CD4-positive, alpha-beta T cell treated with Interleukin-2 at 100 ng/mL for 4 hours (primary cell): ENCODE data around the gene CORO6.
"Not testable (repeated sequence)": the region's sequence is repeated elsewhere in the genome, so short reads cannot be mapped to it uniquely, and the experiment has no call there.

ENCODE experiments used
- DNase-seq: peaks from one replicate; pipeline ENCODE4 v3.0.0-alpha.2; 2020; ENCODE audit warnings: low spot score

The CORO6 gene

DNA sequence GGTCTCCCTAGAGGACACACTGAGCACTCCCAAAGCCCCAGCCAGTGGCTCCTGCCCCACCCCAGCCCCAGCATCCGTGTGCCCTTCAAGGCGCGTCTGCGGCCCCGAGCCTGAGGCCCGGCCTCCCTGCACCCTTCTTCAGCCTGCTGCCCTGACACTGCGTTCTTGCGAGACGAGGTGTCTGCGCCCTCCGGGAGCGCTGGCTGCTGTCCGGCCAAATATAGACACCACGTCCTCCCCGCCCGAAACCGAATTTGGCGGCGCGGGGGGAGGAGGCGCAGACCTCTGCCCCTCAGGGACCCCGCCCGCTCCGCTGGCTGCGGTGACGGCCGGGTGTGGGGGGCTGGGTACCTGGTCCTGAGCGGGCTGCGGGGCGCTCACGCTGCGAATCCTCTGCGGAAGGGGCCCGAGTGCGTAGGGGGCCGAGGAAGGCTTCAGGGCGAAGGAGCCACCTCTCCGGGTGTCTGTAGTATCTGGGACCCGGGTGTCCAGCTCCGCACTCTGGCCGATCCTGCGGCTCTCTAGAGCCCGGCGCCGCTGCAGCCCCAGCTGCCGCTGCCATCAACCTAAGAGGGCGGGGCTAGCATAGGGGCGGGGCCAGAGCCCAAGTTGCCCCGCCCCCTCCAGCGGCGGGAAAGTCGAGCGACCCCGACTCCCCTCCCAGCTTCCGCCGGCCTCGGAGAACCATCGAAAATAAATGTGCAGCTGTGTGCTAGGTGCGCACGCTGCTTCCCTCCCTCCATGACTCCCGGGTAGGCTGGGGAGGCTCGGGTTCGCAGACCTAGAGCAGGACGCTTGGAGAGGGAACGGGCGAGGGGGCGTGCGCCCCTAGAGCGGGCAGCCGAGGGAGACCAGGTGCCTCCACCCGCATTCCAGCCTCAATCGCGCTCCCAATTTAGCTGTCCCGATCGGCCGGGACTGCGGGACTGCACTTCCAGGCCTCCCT is at the start of gene CORO6:
Gene CORO6 (minus strand): TSS at position 576 of the 946 bp plus-strand sequence. CDS start 1,491 bp downstream, outside the sequence.
- peak; percentile 59 for DNase-seq

DNA sequence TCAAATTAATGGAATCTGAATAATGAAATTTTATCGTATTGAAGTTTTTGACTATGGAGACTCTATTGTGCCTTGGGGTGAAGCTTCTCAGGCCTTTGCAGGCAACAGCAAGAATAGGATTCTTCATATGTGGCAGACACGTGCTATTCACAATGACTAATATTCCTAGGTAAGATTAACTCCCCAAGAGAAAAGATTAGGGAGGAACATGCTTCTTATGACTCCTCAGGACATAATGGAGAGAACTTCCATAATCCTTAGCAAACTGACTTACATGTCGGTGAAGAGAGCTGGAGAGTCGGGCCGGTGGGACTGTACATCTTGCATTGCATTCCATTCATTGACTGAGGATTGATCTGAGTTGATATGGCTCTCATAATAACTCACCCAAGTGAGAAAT is 48.9 kb upstream of the CORO6 start:
- no peak for DNase-seq

DNA sequence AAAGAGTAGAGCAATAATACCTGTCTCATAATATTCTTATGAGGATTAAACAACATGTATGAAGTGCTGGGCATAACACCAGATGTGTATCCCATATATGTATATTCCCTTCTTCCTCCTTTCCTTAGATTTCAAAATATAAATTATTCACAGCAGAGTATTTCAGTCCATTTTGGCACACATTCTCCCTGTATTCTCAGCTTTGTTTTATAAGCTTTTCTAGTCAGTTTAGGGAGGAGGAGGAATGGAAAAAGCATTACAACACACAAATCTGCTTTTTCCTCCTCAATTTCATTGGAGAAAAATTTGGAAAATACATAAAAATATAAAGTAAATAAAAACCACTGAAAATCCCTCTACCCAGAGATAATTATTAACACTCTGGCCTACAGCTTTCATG is 46.6 kb upstream of the CORO6 start:
- DNase-seq = no peak

DNA sequence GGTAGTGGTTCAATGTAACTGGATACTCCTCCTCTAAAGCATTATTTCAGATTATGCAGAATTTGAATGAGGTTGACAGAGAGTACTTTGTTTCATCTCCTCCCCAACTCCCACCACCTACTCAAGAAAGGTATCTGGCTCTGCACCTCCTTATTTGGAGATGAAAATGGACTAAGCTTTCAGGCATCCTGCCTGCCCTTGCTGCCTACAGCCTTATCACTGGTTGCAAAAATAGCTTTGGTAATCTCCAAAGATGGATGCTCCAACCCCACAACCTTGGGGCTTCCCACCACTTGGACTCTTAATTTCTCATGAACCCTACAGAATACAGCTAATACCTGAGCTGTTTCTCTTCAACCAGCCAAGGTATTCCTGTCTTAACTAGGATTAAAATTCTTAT is 45.3 kb upstream of the CORO6 start:
- no peak for DNase-seq

DNA sequence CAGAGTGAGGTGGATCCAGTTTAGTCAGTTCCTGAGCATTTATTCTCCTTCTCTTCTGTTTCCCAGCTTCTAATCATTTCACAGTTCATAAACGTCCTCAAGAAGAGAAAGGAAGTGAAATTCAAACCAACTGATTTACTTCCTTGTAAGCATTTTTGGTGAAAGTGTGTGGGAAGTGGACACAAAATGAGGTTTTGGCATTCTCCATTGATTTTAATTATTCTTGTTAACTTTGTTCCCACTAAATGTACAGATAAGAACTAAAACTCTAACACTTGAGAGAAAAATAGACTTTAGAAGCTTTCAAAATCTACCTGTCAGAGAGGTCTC is 42.7 kb upstream of the CORO6 start:
- DNase-seq = no peak

DNA sequence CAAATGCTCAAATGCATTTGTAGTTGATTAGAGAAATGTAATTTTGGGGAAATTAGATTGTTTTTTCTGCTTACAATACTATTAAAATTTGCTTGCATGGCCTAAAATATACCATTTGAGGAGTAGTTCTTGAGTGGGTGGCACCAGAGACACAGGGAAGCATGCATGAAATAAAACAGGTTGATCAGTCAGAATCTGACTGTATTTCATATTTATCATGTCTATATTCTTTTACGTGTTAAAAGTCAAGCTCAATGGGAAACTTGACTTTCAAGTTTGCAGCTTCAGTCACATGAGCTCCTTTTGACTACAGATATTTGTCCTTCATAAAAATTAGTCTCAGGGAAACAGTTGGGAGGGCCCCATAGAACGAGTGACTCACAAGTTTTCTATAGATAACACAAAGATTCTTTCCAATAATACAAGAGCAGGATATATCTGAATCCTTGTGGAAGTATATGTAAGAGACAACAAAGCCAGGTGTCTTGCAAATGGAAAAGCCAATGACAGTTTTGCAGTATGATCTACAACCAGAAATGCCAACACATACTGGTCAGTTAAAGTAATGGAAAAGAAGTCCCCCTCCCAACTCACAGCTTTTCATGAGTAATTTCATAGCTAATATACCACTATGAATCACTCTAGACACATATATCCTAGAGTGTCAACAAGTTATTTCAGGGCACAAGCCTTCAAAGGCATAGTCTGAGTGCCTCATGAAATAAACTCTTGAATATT is 42.2 kb upstream of the CORO6 start:
- peak; percentile 20 for DNase-seq

DNA sequence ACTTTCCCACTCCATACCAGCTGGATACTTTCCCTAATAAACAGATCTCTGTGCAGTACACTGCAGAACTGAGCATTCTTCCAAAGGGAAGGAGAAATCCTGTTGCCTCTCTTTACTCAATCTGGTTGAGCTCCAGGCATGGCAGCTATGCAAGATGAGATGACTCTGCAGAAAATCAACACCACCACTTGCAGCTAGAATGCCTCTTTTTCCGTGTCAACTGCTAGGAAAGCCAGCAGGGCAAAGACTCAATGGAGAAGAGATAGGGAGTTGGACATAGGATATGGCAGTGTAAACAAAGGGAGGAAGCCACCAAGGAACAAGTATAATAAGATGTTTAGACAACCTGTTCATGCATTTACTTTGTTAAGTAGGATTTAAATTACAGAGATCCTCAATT is 40.4 kb upstream of the CORO6 start:
- DNase-seq = no peak

DNA sequence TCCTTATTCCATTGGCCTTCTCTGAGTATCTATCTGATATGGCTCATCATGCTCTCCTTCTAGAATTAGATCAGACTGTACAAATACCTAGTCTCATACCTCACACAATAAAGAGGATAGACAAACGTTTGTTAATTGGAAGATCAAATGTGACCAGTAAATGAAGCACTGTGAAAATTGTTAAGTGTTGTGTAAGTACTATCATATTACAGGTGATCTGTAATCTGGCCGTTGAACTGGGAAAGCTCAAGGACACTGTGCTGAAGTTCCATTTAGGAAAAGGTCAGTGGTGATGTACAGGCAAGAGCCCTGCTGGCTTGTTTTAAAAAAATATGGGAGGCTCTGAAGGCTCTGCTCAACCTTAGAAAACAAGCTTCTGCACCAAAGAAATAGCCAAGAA is 38.5 kb upstream of the CORO6 start:
- DNase-seq = no peak

DNA sequence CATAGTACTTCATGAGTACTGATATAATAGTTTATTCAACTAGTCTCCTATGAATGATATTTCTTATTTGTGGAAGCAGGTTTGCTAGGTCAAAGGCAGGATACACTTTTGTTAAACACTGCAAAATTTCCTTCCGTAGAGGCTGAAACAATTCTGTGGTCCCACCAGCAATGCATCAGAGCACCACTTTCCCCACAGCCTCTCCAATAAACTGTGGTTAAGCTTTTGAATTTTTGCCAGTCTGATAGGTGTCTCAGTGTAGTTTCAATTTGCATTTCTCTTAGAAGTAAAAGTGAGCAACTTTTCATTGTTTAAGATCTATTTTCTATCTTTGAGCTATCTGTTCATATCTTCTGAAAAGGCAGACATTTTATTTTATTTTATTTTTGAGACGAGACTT is 36.4 kb upstream of the CORO6 start:
- DNase-seq = no peak

DNA sequence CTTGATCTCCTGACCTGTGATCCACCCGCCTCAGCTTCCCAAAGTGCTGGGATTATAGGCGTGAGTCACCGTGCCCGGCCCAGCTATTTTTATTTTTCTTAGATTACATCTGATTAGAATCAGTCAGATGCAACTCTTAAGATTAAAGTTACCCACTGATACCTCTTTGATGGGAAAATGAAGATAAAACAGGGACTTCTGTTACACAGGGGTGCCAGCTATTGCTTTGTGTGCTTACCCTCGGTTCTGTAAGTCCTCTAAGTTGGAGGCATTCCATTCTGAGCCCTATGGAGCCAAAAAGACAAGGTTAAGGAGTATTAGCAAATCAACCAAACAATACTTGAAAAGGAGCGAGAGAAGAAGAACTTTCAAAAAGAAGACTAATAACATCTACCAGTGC is 32.6 kb upstream of the CORO6 start:
- DNase-seq = no peak

DNA sequence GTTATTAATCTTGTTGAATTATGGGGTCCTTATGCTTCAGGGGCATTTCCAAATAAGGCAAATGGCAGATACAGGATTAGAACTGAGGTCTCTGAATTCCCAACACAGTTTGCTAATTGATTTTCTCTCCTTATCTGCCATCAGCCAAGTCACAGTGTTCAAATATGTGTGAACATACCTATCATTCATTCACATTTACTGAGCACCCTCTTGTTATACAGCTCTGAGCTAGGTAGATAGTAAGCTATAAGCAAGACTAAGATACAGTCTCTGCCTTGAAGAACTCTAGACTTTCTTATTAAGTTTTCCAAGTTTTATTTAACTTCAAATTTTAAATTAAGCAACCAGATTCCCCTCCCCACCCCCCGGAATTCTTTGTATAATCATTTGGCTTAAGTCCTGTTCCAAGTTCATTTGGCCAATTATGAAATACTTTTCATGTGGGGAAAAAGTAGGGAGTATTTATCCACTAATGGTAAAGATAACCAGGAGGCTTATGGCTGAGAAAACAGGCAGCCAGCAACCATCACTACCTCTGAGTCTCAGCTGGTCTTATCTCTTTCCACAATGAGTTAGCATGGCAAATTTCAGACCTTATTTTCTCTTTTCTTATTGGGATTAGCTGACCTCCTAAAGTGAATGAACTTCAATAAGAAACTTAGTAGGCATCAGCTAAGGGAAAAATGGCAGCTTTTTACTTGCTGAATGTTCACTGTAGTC is 31.4 kb upstream of the CORO6 start:
- DNase-seq = no peak

DNA sequence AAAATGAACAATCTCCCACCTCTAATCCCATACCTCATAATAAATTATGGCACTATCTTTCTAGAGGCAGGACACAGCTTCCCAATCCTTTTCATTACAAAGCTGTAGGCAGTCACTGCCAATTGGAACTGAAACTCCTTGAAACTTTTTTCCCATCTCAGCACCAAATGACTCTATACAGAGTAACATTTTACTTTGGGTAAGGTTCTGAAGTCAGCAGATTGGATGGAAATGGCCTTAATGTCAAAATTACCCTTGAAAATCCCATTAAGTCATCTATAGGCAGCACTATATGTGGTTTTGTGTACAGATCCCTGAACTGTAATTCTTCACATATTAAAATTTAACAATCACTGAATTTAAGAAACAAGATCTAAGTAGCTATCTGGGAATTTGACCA is 30.3 kb upstream of the CORO6 start:
- DNase-seq = no peak

DNA sequence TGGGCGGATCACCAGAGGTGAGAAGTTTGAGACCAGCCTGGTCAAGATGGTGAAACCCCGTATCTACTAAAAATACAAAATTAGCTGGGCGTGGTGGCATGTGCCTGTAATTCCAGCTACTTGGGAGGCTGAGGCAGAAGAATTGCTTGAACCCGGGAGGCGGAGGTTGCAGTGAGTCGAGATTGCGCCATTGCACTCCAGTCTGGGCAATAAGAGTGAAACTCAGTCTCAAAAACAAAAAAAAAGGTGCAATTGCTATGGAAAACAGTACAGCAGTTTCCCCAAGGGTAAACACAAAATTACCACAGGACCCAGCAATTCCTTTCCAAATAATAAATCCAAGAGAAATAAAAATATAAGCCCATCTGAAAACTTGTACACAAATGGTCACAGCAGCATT is 29.2 kb upstream of the CORO6 start:
- not testable (repeated sequence) for DNase-seq

DNA sequence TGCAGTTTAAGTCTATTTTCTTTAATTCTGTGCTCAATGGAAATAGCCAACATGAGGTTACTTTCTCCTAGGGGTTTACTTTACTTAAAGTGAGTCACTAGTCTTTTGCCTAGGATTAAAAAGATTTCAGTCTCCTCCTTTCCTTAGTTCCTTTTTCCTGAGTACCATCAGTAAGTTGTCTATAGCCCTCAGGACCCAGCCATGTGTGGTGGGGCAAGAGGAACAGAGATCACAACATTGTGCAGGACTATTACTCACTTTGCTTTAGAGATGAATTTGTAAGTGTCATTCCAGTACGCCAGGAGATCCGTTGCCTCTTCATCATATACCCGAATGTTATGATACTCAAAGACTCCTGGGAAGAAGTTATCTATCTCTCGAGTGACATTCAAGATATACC is 27.7 kb upstream of the CORO6 start:
- no peak for DNase-seq

DNA sequence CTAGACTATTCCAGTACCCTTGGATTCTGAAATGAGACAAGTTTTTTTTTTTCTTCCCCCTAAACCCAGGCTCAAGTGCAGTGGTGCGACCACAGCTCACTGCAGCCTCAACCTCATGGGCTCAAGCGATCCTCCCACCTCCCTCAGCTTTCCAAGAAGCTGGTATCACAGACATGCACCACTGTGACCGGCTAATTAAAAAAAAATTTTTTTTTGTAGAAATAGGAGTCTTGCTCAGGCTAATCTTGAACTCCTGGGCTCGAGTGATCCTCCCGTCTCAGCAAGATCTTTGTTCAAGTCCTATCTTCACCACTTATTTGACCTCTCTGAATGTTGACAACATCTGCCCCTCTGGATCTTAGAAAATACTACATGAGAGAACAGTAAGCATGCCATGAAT is 26.6 kb upstream of the CORO6 start:
- no peak for DNase-seq

DNA sequence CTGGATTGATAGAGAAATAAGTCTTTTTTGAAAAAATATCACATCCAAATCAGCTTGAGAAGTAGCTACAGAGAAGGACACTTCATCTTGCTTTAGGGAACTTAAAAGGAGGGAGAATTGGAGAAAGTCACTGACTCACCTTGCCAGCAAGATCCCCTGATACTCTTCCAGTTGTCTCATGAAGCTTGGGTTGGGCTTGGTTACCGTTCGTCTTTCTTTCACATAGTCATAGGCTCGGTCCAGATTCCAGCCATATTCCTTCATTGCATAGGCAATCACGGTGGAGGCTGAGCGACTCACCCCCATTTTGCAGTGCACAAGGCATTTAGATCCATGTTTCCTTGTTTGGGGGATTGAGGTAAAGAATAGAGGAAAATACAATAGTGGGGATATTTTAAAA is 25.3 kb upstream of the CORO6 start:
- DNase-seq = no peak

DNA sequence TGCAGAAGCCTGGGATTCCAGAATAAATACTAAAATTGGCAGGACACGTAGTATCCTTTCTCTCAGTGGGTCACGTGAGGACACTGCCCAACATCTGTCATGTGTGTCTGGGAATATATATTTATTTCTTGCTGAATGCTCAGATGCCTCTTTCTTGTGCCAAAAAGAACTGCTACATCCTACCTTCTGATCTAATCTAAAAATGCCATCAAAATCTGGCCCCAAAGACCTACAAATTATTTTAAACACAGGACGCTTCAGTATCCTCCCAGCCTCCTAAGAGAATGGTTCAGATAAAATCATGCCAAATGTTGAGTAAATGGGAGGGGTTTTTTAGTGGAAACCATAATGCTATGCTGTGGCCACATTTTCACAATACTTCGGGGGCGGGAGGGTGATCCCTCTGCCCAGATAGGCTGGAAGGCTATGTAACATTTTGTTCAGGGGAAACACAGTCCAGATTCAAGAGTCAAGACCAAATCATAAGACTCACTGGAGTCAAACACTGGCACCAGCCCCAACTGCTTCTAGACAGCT is 22.9 kb upstream of the CORO6 start:
- no peak for DNase-seq

DNA sequence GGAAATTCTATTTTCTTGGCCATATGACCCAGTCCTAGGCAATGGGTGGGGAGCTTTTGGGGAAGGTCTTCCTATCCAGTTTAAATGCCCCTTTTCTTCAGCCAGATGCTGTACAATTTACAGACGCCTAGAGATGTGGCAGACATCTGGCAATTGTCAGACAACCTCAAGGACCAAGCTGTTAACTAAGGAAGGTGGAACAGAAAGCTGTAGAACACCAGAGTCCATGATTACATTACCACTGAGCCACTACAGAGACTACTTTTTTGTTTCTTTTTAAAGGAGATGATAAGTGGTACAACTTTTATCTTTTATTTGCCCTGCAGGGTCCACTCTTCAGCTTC is 21.1 kb upstream of the CORO6 start:
- no peak for DNase-seq

DNA sequence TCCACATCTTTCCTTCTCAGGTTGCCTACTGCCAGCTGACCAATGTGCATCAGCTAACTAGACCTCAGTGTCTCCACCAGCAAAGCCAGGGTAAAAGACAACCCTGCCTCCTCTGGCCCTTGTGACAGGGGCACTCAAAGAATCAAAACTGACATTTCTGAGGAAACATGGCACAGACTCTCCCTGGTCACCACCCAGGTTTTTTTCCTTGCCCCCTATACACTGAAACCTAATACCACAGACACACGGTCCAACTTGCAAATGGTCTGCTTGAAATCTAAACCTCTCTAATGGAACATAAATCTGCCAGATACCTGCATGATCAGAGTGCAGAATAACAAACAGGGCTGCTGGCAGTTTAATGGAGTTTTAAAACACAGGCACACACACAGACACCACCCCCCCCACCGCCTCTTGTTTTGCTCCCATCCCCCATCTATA is 19.5 kb upstream of the CORO6 start:
- DNase-seq = no peak

DNA sequence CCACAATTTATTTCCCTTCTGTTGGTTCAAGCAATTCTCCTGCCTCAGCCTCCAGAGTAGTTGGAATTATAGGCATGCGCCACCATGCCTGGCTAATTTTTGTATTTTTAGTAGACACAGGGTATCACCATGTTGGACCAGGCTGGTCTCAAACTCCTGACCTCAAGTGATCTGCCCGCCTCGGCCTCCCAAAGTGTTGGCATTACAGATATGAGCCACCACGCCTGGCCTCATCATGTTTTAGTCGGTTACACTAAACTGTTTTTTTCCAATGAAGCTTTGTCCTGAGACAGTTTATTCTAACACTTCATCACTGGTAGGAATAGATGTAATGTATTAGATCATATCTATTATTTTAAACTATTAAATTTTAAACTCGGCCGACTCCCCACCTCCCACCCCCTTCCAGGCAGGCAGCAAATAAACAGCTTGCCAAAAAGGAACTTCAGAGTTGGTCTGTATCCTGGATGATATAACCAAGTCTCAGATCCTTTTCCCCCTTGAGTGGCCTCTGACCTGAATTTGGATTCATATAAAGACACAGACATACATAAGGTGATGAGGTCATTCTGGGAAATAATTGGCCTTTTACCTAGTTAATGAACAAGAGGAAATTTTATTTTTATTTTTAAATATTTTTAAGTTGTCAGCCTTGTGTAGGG is 18.4 kb upstream of the CORO6 start:
- DNase-seq = no peak

DNA sequence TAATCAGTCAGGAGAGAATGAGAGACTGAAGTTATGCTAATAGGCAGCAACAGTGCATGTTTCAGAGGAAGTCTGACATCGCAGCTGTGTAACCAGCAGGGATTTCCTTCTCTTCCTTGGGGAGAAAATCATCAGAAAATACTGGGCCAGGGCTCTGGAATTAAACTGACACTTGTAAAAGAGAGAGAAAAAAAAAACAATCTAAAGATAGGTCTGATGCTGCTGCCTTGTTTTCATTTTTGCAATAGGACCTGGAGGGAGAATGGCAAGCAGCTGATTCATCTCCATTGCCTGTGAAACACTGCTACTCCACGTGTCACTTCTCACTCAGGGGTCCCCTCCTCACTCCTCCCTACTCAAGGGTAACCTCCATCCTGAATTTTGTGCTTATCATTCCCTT is 17.7 kb upstream of the CORO6 start:
- DNase-seq = no peak

DNA sequence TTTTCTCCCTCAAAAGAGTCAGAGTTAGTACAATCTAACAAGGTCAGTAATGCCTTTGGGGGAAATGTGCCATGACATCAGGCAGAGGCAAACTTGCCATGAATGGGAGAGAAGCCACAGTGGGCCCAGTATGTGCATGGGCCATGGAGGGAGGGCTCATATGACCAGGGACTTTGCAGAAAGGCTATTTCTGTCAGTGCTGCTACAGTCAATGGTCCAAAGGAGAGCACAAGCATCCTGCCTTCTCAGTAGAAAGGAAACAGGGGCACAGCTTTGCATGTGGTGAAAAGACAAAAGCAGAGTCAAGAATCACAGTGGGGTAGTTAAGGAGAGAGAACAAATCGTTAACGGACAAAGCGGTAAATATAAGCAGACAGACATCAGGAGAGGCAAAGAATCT is 11.2 kb upstream of the CORO6 start:
- no peak for DNase-seq
